Osteoblast (primary cell): ENCODE measurements around the gene EHD1. TPM values are rescaled to one million over a fixed set of nuclear protein-coding genes. Genes with fewer than 3 reads are reported as not detected.

ENCODE experiments used
- DNase-seq: peaks from one replicate; pipeline ENCODE4 v3.0.0; 2011; ENCODE audit warnings: low spot score, mixed read lengths; ENCODE audit not compliant: insufficient read length; ENCODE audit errors: missing footprints
- H2AFZ ChIP-seq: 2 replicates; pipeline ENCODE4 v1.6.0; 2011; ENCODE audit warnings: mild to moderate bottlenecking, low read length
- H3K27ac ChIP-seq: 2 replicates; pipeline ENCODE4 v1.5.1; 2011; ENCODE audit warnings: mild to moderate bottlenecking, low read depth, low read length, moderate library complexity
- H3K27me3 ChIP-seq: 2 replicates; pipeline ENCODE4 v1.6.0; 2012; ENCODE audit warnings: mild to moderate bottlenecking, control low read depth, inconsistent platforms, low read length, moderate library complexity; ENCODE audit not compliant: insufficient read depth
- H3K36me3 ChIP-seq: 2 replicates; pipeline ENCODE4 v1.5.1; 2011; ENCODE audit warnings: mild to moderate bottlenecking, low read length, control low read depth, moderate library complexity; ENCODE audit not compliant: insufficient read depth
- H3K4me1 ChIP-seq: 2 replicates; pipeline ENCODE4 v1.5.1; 2011; ENCODE audit warnings: mild to moderate bottlenecking, low read length, control low read depth, moderate library complexity; ENCODE audit not compliant: insufficient read depth
- H3K4me2 ChIP-seq: 2 replicates; pipeline ENCODE4 v1.6.0; 2011; ENCODE audit warnings: mild to moderate bottlenecking, low read length; ENCODE audit not compliant: insufficient read depth
- H3K4me3 ChIP-seq: fragments of 200-600 bp; sonication (generic); 3 replicates; pipeline ENCODE4 v1.5.1; 2012; ENCODE audit warnings: mild to moderate bottlenecking, low read length, inconsistent platforms; ENCODE audit not compliant: insufficient read depth
- H3K79me2 ChIP-seq: 2 replicates; pipeline ENCODE4 v1.6.0; 2012; ENCODE audit warnings: mild to moderate bottlenecking, low read length, control low read depth, inconsistent platforms; ENCODE audit not compliant: insufficient read depth
- H3K9me3 ChIP-seq: 2 replicates; pipeline ENCODE4 v1.5.1; 2011; ENCODE audit warnings: low read depth, low read length, control low read depth
- H4K20me1 ChIP-seq: 2 replicates; pipeline ENCODE4 v1.6.0; 2012; ENCODE audit warnings: mild to moderate bottlenecking, low read length, control low read depth; ENCODE audit not compliant: insufficient read depth
- CTCF ChIP-seq: IDR thresholded peaks from 2 replicates; pipeline ENCODE4 v1.5.1; 2011; ENCODE audit warnings: mild to moderate bottlenecking, low read depth, low read length, moderate library complexity; ENCODE audit errors: extremely low read depth
- total RNA-seq: library from RNA; depleted of rRNA; stranded (reverse); fragments of >200 nt; gene quantifications from 2 replicates; pipeline ENCODE4 v1.2.3, GENCODE V29; 2012

Gene EHD1
- total RNA-seq, 1 donor, result 51.4 TPM

- peak; percentile 88 for DNase-seq
- H3K79me2 ChIP-seq, result no peaks in the 10 kb centered on the region
- no peak overlapping the region for H3K4me3 ChIP-seq
- no peaks in the 10 kb centered on the region for H4K20me1 ChIP-seq
- no peak overlapping the region for H3K27ac ChIP-seq
- H3K9me3 ChIP-seq, result no peaks in the 10 kb centered on the region
- H3K36me3 ChIP-seq, result no peaks in the 10 kb centered on the region
- no peak for TF ChIP-seq CTCF
- H2AFZ ChIP-seq, result no peak overlapping the region
- no peaks in the 10 kb centered on the region for H3K27me3 ChIP-seq
- H3K4me1 ChIP-seq, result no peaks in the 10 kb centered on the region
- no peak overlapping the region for H3K4me2 ChIP-seq
Observed at GRCh38 chr11:64832467-64833197, 45.8 kb downstream of the EHD1 start.

GRCh38 chr11:64831411-64831891 lies 47.0 kb downstream of the EHD1 start:
- no peak for TF ChIP-seq CTCF
- peak; percentile 80 for DNase-seq
- Histone ChIP-seq H3K79me2 (no peaks in the 10 kb centered on the region), H4K20me1 (no peaks in the 10 kb centered on the region), H2AFZ (no peak overlapping the region), H3K36me3 (no peaks in the 10 kb centered on the region), H3K9me3 (no peaks in the 10 kb centered on the region), H3K4me2 (no peak overlapping the region), H3K4me1 (no peaks in the 10 kb centered on the region), H3K4me3 (no peak overlapping the region), H3K27ac (no peak overlapping the region), H3K27me3 (no peaks in the 10 kb centered on the region)

GRCh38 chr11:64829536-64830251 lies 48.7 kb downstream of the EHD1 start:
- no peak overlapping the region for H3K27ac ChIP-seq
- H3K79me2 ChIP-seq, result no peaks in the 10 kb centered on the region
- no peaks in the 10 kb centered on the region for H3K9me3 ChIP-seq
- no peak overlapping the region for H2AFZ ChIP-seq
- no peaks in the 10 kb centered on the region for H3K4me1 ChIP-seq
- TF ChIP-seq CTCF, result no peak
- H3K36me3 ChIP-seq, result no peaks in the 10 kb centered on the region
- H3K4me3 ChIP-seq, result no peak overlapping the region
- H3K4me2 ChIP-seq, result no peak overlapping the region
- H3K27me3 ChIP-seq, result no peaks in the 10 kb centered on the region
- DNase-seq, result peak; percentile 49
- no peaks in the 10 kb centered on the region for H4K20me1 ChIP-seq

GRCh38 chr11:64827451-64827839 lies 51.0 kb downstream of the EHD1 start:
- Histone ChIP-seq H3K4me2 (no peak overlapping the region), H2AFZ (no peak overlapping the region), H3K36me3 (no peaks in the 10 kb centered on the region), H3K4me3 (no peak overlapping the region), H3K4me1 (no peaks in the 10 kb centered on the region), H3K79me2 (no peaks in the 10 kb centered on the region), H3K27me3 (peaks cover 8% of the 10 kb centered on the region), H4K20me1 (no peaks in the 10 kb centered on the region), H3K9me3 (no peaks in the 10 kb centered on the region), H3K27ac (no peak overlapping the region)
- TF ChIP-seq CTCF, result no peak
- DNase-seq, result peak; percentile 50
